ENCODE measurements around the gene RASL12.

The RASL12 gene

GRCh38 chr15:65066635-65067316, 1.0 kb downstream of the RASL12 start:
- no peak for DNase-seq (ENCODE audit: low read depth)
- no peak overlapping the region for H3K4me3 ChIP-seq (ENCODE audit: low read depth, low read length)
- TF ChIP-seq CTCF (IDR thresholded peaks at IDR 0.05; ENCODE audit: low read depth, low read length, missing control alignments): no peak

GRCh38 chr15:65066001-65066634, 1.7 kb downstream of the RASL12 start:
- DNase-seq (ENCODE audit: low read depth): no peak
- H3K4me3 ChIP-seq (ENCODE audit: low read depth, low read length): no peak overlapping the region
- no peak for TF ChIP-seq CTCF (IDR thresholded peaks at IDR 0.05; ENCODE audit: low read depth, low read length, missing control alignments)

- TF ChIP-seq CTCF (IDR thresholded peaks at IDR 0.05; ENCODE audit: low read depth, low read length, missing control alignments): no peak
- no peak overlapping the region for H3K4me3 ChIP-seq (ENCODE audit: low read depth, low read length)
- DNase-seq (ENCODE audit: low read depth): no peak
Observed at GRCh38 chr15:65062726-65063125, 5.1 kb downstream of the RASL12 start.

- no peak overlapping the region for H3K4me3 ChIP-seq (ENCODE audit: low read depth, low read length)
- TF ChIP-seq CTCF (IDR thresholded peaks at IDR 0.05; ENCODE audit: low read depth, low read length, missing control alignments): no peak
- DNase-seq (ENCODE audit: low read depth): no peak
Observed at GRCh38 chr15:65062061-65062460, 5.7 kb downstream of the RASL12 start.

- H3K4me3 ChIP-seq (ENCODE audit: low read depth, low read length): no peak overlapping the region
- no peak for TF ChIP-seq CTCF (IDR thresholded peaks at IDR 0.05; ENCODE audit: low read depth, low read length, missing control alignments)
- DNase-seq (ENCODE audit: low read depth): no peak
Observed at GRCh38 chr15:65060641-65061397, 7.0 kb downstream of the RASL12 start.

- TF ChIP-seq CTCF (IDR thresholded peaks at IDR 0.05; ENCODE audit: low read depth, low read length, missing control alignments): no peak
- no peak overlapping the region for H3K4me3 ChIP-seq (ENCODE audit: low read depth, low read length)
- no peak for DNase-seq (ENCODE audit: low read depth)
Observed at GRCh38 chr15:65059931-65060596, 7.7 kb downstream of the RASL12 start.

Measured in GM12864 (cell line).